Nasal cavity respiratory epithelium epithelial cell of viscerocranial mucosa (primary cell): ENCODE measurements around the gene PIPOX. TPM values are rescaled to one million over a fixed set of nuclear protein-coding genes. Genes with fewer than 3 reads are reported as not detected.

Experiments used
- total RNA-seq: library from RNA; depleted of rRNA; stranded (reverse); fragments of >200 nt; gene quantifications from 2 replicates; pipeline ENCODE4 v1.2.3, GENCODE V29; 2014

The PIPOX gene, protein sequence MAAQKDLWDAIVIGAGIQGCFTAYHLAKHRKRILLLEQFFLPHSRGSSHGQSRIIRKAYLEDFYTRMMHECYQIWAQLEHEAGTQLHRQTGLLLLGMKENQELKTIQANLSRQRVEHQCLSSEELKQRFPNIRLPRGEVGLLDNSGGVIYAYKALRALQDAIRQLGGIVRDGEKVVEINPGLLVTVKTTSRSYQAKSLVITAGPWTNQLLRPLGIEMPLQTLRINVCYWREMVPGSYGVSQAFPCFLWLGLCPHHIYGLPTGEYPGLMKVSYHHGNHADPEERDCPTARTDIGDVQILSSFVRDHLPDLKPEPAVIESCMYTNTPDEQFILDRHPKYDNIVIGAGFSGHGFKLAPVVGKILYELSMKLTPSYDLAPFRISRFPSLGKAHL
- 0.28 and 1.0 TPM in 2 replicates for total RNA-seq

GRCh38 chr17:29042679-29043538 is at the start of gene PIPOX:
Gene PIPOX (plus strand): TSS chr17:29043141. CDS start chr17:29043226, 85 bp downstream.

GRCh38 chr17:29005936-29006511 is 36.9 kb upstream of the PIPOX start, which contains the start of gene SEZ6:
Gene SEZ6 (minus strand): TSS chr17:29006033. CDS start chr17:29005869, 164 bp downstream.

Other genes starting within 250 kb of the PIPOX start
- 1.7 and 13.5 TPM in 2 replicates for gene FAM222B, start 200.4 kb upstream of the PIPOX start, total RNA-seq
- 22.9 and 35.0 TPM in 2 replicates for gene ERAL1, start 188.1 kb upstream of the PIPOX start, total RNA-seq
- gene FLOT2, start 145.4 kb upstream of the PIPOX start, total RNA-seq, result 16.1 and 60.9 TPM in 2 replicates
- 7.9 and 10.0 TPM in 2 replicates for gene DHRS13, start 140.1 kb upstream of the PIPOX start, total RNA-seq
- 4.1 and 19.7 TPM in 2 replicates for gene PHF12, start 91.6 kb upstream of the PIPOX start, total RNA-seq
- not detected in 2 replicates for gene SEZ6, start 37.1 kb upstream of the PIPOX start, total RNA-seq
- gene MYO18A, start 137.3 kb downstream of the PIPOX start, total RNA-seq, result 40.0 and 75.8 TPM in 2 replicates
- gene CRYBA1, start 203.7 kb downstream of the PIPOX start, total RNA-seq, result not detected in 2 replicates